Smooth muscle cell (in vitro differentiated cells): Measurements from ENCODE around the gene CSK. TPM values are rescaled to one million over a fixed set of nuclear protein-coding genes. Genes with fewer than 3 reads are reported as not detected.

ENCODE experiments used
- DNase-seq: peaks from one replicate; lab custom pipeline; 2025; ENCODE audit not compliant: unreplicated experiment; lab: John Stamatoyannopoulos, UW
- H2AFZ ChIP-seq: fragments of 200-600 bp; sonication (generic); 2 replicates; pipeline ENCODE4 v1.6.0; 2016; ENCODE audit warnings: antibody characterized with exemption, low read depth, mild to moderate bottlenecking
- H3F3A ChIP-seq: fragments of 200-600 bp; sonication (generic); 2 replicates; pipeline ENCODE4 v1.6.0; 2017; ENCODE audit warnings: antibody characterized with exemption, low read depth
- H3K27ac ChIP-seq: fragments of 200-600 bp; sonication (generic); 2 replicates; pipeline ENCODE4 v1.5.1; 2016; ENCODE audit warnings: low read depth, mild to moderate bottlenecking
- H3K27me3 ChIP-seq: fragments of 200-600 bp; sonication (generic); 2 replicates; pipeline ENCODE4 v1.6.1; 2016; ENCODE audit warnings: low read depth, mild to moderate bottlenecking
- H3K36me3 ChIP-seq: fragments of 200-600 bp; sonication (generic); 2 replicates; pipeline ENCODE4 v1.5.1; 2016; ENCODE audit warnings: low read depth
- H3K4me1 ChIP-seq: fragments of 200-600 bp; sonication (generic); 2 replicates; pipeline ENCODE4 v1.5.1; 2016; ENCODE audit warnings: low read depth
- H3K4me2 ChIP-seq: fragments of 200-600 bp; sonication (generic); 2 replicates; pipeline ENCODE4 v1.6.0; 2016; ENCODE audit warnings: mild to moderate bottlenecking
- H3K4me3 ChIP-seq: fragments of 200-600 bp; sonication (generic); 2 replicates; pipeline ENCODE4 v1.5.1; 2016; ENCODE audit warnings: mild to moderate bottlenecking
- H3K79me2 ChIP-seq: fragments of 200-600 bp; sonication (generic); 2 replicates; pipeline ENCODE4 v1.6.0; 2016; ENCODE audit warnings: low read depth, mild to moderate bottlenecking
- H3K9ac ChIP-seq: fragments of 200-600 bp; sonication (generic); 2 replicates; pipeline ENCODE4 v1.6.0; 2016; ENCODE audit warnings: low read depth
- H3K9me3 ChIP-seq: fragments of 200-600 bp; sonication (generic); replicated peaks from 2 replicates; pipeline ENCODE4 v1.5.1; 2016; ENCODE audit warnings: low read depth
- H4K20me1 ChIP-seq: fragments of 200-600 bp; sonication (generic); 2 replicates; pipeline ENCODE4 v1.6.0; 2016; ENCODE audit warnings: low read depth
- WGBS: methylation state at CpG from one replicate; pipeline ENCODE4 v1.1.7; 2016; ENCODE audit warnings: low lambda C conversion rate; 5-methylcytosine and 5-hydroxymethylcytosine counted together
- polyA plus RNA-seq: library from polyadenylated mRNA; unstranded; fragments of >200 nt; fragmentation: Nextera tagmentation; extraction: Ambion mirVana; gene quantifications from 2 replicates; pipeline ENCODE4 v1.2.1, GENCODE V29; 2016
- total RNA-seq: library from RNA; depleted of rRNA; stranded (reverse); fragments of >200 nt; gene quantifications from 2 replicates; pipeline ENCODE4 v1.2.3, GENCODE V29; 2014
- TF ChIP-seq, protein P1 (sequence below): fragments of 200-600 bp; sonication (generic); IDR thresholded peaks from 2 replicates; pipeline ENCODE4 v1.5.1; 2017; ENCODE audit warnings: borderline replicate concordance, mild to moderate bottlenecking, antibody characterized with exemption; ENCODE audit not compliant: insufficient read depth, poor library complexity, severe bottlenecking

Gene CSK
- total and polyA plus RNA-seq, 2 experiments from 2014 or later = 16.5 to 19.6 TPM

DNA sequence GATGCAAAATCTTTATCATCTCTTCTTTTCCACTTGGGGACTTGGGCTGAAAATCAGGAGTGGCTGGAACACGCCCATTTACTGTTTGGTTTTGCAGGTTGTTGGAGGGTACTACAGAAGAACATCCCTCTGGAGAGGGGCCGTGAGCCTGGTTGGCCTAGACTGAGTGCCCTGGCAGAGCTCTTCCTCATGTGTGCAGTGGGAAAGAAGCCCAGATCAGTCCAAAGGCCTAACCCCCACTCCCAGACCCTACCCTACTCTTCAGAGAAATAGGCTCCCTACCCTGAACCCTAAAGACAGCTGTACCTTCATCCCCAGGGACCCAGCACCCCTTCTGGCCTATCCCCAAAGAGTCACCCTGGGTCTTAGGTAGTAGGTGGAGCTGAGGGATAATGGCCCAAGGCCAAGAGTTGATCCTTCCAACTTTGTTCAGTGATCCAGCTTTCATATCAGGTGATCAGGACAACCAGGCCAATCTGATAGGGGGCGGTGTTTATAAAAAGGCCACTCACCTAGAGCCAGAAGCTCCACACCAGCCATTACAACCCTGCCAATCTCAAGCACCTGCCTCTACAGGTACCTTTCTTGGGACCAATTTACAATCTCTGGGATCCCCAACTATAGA lies 33.4 kb upstream of the CSK start, which contains the start of gene CYP1A2:
Gene CYP1A2 (plus strand): TSS at position 524 of the 625 bp plus-strand sequence. CDS start 894 bp downstream, outside the sequence.
- Histone ChIP-seq H2AFZ (no peak within 1 kb of the TSS), H3F3A (no peaks in the 10 kb centered on the region), H4K20me1 (no peaks in the 10 kb centered on the region), H3K27ac (no peak within 1 kb of the TSS), H3K9ac (no peak within 1 kb of the TSS), H3K4me2 (no peak within 1 kb of the TSS), H3K36me3 (no peaks in the 10 kb centered on the region), H3K27me3 (no peaks in the 10 kb centered on the region), H3K79me2 (no peaks in the 10 kb centered on the region), H3K4me1 (peaks cover 3% of the 10 kb centered on the region), H3K9me3 (no peaks in the 10 kb centered on the region), H3K4me3 (no peak within 1 kb of the TSS)
- TF ChIP-seq, protein P1, sequence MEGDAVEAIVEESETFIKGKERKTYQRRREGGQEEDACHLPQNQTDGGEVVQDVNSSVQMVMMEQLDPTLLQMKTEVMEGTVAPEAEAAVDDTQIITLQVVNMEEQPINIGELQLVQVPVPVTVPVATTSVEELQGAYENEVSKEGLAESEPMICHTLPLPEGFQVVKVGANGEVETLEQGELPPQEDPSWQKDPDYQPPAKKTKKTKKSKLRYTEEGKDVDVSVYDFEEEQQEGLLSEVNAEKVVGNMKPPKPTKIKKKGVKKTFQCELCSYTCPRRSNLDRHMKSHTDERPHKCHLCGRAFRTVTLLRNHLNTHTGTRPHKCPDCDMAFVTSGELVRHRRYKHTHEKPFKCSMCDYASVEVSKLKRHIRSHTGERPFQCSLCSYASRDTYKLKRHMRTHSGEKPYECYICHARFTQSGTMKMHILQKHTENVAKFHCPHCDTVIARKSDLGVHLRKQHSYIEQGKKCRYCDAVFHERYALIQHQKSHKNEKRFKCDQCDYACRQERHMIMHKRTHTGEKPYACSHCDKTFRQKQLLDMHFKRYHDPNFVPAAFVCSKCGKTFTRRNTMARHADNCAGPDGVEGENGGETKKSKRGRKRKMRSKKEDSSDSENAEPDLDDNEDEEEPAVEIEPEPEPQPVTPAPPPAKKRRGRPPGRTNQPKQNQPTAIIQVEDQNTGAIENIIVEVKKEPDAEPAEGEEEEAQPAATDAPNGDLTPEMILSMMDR = no peak
- DNase-seq = no peak
- WGBS = 79% methylated on average over 3 of the region's 3 CpGs

DNA sequence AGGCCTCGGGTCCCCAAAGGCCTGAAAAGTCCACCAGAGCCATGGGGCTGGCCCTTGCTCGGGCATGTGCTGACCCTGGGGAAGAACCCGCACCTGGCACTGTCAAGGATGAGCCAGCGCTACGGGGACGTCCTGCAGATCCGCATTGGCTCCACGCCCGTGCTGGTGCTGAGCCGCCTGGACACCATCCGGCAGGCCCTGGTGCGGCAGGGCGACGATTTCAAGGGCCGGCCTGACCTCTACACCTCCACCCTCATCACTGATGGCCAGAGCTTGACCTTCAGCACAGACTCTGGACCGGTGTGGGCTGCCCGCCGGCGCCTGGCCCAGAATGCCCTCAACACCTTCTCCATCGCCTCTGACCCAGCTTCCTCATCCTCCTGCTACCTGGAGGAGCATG lies 32.0 kb upstream of the CSK start:
- Histone ChIP-seq H3K4me1 (peaks cover 3% of the 10 kb centered on the region), H3K4me2 (no peak overlapping the region), H3K4me3 (no peak overlapping the region), H3K27ac (no peak overlapping the region), H3K27me3 (no peaks in the 10 kb centered on the region), H4K20me1 (no peaks in the 10 kb centered on the region), H3K9ac (no peak overlapping the region), H3K9me3 (no peaks in the 10 kb centered on the region), H3K79me2 (no peaks in the 10 kb centered on the region), H2AFZ (no peak overlapping the region), H3K36me3 (no peaks in the 10 kb centered on the region), H3F3A (no peaks in the 10 kb centered on the region)
- no peak for DNase-seq
- TF ChIP-seq, protein P1 = no peak
- 96% methylated on average over 20 of the region's 20 CpGs for WGBS

DNA sequence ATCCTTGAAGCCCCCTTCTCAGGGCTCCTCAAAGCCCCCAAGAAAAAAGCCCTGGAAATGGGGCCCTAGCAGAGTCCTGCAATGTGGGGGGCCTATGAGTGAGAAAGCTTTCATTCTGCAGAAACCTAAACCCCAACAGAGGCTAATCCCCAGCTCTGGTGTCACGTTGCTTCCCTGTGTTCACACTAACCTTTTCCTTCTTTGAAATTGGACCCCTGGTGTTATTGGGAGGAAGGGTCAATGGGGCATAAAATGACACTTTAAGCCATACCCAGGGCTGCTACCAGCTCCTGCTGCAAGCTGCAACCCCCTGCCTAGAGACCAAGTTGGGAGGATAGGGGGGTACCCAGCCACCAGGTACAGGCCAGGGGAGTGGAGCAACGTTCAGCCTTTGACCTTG lies 31.1 kb upstream of the CSK start:
- DNase-seq = no peak
- TF ChIP-seq, protein P1 = no peak
- Histone ChIP-seq H3K36me3 (no peaks in the 10 kb centered on the region), H4K20me1 (no peaks in the 10 kb centered on the region), H3K4me2 (no peak overlapping the region), H3K9ac (no peak overlapping the region), H3K9me3 (no peaks in the 10 kb centered on the region), H3F3A (no peaks in the 10 kb centered on the region), H2AFZ (no peak overlapping the region), H3K27me3 (no peaks in the 10 kb centered on the region), H3K27ac (no peak overlapping the region), H3K4me1 (peaks cover 3% of the 10 kb centered on the region), H3K79me2 (no peaks in the 10 kb centered on the region), H3K4me3 (no peak overlapping the region)
- WGBS = 62% methylated on average over 2 of the region's 2 CpGs

DNA sequence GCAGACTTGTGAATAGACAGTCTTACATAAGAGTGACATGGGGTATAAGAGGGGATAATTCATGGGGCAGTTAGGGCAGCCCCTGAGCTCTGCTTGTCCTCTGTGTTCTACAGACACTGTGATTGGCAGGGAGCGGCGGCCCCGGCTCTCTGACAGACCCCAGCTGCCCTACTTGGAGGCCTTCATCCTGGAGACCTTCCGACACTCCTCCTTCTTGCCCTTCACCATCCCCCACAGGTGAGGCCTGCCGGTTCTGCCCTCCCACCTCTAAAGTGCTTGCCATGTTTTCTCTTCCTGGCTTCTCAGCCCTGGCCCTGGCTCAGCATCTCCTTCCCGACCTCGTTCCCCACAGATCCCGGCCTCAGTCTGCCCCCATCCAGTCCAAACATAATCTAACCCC lies 29.9 kb upstream of the CSK start:
- no peak overlapping the region for H3K27ac ChIP-seq
- H3K9ac ChIP-seq = no peak overlapping the region
- 97% methylated on average over 8 of the region's 8 CpGs for WGBS
- H4K20me1 ChIP-seq = no peaks in the 10 kb centered on the region
- no peaks in the 10 kb centered on the region for H3K9me3 ChIP-seq
- no peak for DNase-seq
- H3K4me2 ChIP-seq = no peak overlapping the region
- H3K36me3 ChIP-seq = no peaks in the 10 kb centered on the region
- H3K27me3 ChIP-seq = no peaks in the 10 kb centered on the region
- peaks cover 3% of the 10 kb centered on the region for H3K4me1 ChIP-seq
- no peak overlapping the region for H2AFZ ChIP-seq
- H3F3A ChIP-seq = no peaks in the 10 kb centered on the region
- TF ChIP-seq, protein P1 = no peak
- H3K4me3 ChIP-seq = no peak overlapping the region
- no peaks in the 10 kb centered on the region for H3K79me2 ChIP-seq
